CD1c-positive myeloid dendritic cell (primary cell): Measurements from ENCODE around the gene MYADM.

ENCODE experiments used
- DNase-seq: peaks from one replicate; pipeline ENCODE4 v3.0.0-alpha.2; 2016; ENCODE audit errors: extremely low spot score

The MYADM gene

DNA sequence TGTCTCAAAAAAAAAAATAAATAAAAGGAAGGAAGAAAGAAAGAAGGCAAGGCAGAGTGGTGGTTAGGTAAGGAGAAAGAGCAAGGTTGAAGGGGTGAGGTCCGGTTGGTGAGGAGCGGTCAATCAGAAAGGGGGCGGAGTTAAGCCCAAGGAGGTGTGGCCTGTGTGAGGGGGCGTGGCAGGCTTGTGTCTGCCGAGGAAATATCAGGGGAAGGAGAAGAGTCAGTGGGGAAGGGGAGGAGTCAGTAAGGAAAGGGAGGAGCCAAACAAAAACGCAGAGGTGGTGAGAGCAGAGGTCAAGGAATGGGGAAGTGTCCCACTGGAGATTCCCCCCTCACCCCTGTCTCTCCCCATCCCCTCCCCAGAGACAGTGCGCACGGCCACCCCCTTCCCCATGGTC is 47.3 kb downstream of the MYADM start:
- DNase-seq = peak; percentile 17

DNA sequence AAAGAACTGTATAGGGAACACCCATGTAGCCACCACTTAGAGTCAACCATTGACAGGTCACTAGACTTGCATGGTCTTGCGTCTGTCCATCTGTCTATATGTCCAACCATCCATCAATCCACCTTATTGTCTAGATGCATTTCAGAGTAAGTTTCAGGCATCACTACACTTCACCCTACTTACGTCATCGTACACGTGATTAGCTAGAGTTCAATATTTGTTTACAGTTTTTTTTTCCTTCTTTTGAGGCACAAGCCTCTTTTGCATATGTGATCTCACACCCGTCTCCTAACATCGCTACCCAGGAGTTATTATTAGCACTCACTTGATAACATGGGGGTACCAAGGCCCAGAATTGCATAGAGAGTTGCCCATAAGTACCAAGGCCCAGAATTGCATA is 48.3 kb downstream of the MYADM start:
- DNase-seq = no peak

DNA sequence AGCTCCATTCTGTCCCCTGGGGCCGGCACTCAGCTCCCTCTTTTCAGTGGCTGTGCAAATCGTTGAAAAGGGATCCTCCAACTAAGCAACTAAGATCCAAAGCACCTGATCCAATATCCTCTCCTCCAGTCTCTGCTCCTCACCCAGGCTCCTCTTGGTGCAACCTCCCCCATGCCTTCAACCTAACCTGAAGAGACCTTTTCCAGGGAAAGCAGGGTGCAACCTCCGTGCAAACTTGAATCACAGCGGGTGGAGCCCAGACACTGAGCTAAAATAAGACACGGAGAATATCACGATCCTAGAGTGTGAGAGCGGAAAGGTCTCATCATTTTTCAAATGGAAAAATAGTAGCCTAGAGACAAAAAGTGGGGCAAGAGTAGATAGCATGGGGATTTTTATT is 49.7 kb downstream of the MYADM start:
- DNase-seq = no peak
